GM19351 (cell line): Measurements from ENCODE around the gene SLC2A9.

Source experiments
- ATAC-seq: cut with Tn5 transposase; IDR thresholded peaks from one replicate; pipeline ENCODE4 v1.9.1; 2021; ENCODE audit warnings: mild to moderate bottlenecking, moderate library complexity; ENCODE audit not compliant: unreplicated experiment

Gene SLC2A9

GRCh38 chr4:9898596-9899305 lies 122.5 kb downstream of the SLC2A9 start:
- ATAC-seq: no peak

DNA sequence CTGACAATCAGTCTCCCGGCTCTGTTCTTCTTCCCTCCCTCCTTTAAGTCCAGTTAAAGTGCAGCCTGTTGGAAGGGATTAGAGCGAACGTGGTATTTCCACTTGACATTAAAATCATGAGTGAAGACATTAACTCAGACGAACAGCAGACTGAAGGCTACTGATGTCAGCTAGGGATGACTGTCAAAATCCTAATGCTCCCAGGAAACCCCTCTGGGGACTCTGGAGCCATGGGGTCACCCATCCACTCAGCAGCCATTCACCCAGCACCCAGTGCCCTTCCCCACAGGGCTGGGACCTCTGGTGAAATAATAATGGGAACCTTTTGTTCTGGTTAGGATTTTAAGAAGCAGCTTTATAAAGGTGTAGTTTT lies 126.0 kb downstream of the SLC2A9 start:
- ATAC-seq: no peak

DNA sequence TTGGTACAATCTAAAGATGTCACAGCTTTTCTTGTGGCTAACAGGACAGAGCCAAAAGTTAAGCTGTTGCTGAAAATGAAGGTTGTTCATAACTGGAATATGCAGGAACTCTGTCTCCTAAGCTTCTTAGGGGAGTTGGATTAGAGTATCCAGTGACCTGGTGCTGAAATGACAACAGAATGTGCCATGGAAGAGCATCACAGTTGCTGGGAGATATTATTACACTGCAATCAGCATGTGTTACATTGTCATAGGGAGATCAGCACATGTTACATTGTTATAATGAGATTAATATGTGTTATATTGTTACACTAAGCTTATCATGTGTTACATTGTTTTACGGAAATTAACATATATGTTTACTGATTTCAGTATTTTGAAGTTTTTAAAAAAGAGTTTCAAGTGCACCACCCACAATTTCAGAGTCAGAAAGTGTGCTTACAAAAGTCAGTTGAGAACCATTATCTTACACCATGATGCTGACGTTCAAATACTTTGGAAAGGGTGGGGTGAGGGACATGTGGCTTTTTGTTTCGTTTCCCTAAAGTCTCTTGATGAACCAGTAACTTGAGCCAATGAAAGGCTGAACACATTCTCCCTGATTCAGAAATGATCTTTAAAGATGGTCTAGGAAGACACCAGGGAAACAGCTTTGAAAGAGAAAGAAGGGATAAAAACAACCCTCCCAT lies 126.5 kb downstream of the SLC2A9 start:
- no peak for ATAC-seq

GRCh38 chr4:9893329-9894108 lies 127.8 kb downstream of the SLC2A9 start:
- ATAC-seq: no peak

DNA sequence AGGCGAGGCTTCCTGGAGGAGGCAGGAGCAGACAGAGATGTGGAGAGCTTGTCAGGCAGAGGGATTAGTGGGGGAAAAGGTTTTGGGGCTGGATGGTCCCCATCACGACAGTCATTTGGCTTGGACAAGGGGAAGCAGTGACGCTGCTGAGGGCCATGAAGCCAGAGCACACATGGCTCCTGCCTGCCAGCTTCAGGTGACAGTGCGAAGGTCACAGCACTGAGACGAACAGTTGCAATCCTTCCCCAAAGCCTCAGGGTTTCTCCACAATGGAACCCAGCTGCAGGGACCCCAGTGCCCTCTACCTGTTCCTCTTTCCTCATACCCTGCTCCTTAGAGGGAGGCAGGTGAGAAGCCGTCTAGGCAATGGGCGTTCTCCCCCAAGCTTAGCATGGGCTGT lies 129.6 kb downstream of the SLC2A9 start:
- ATAC-seq: no peak

DNA sequence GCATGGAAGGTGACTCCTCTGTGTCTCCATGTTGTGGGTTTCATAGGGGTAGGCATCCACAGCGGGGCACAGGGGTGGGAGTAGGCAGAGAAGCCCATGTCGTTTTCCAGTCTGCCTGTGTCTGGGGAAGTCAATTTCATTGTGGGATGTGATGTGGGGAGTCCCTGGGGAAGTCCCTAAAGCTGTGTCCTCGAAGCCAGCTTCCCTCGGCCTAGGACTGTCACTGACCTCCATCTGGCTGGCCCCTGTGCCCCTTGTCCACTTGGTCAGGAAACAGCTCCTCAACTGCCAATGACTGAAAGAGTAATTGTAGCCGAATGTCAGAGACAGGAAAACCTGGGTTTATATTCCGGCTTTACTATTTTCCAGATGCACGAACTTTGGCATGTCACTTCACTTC lies 130.2 kb downstream of the SLC2A9 start:
- ATAC-seq: no peak

- ATAC-seq: no peak
Observed at GRCh38 chr4:9889306-9889705, 132.0 kb downstream of the SLC2A9 start.

DNA sequence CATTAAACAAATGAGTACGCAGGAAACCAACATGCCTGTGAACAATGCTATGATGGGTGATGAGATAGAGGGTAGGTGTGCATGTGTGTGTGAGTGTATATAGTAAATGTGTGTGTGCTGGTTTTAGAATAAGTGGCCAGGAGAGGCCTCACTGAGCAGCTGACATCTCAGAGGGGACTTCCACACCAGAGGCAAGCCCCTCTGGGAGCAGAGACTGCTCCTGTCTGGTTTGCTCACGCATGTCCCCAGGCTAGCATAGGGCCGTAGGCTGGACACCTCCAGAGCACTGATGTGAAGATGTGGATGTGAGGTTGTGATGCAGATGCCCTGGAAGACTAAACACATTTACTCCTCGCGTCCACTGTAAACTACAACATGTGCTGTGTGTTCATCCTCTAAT lies 135.3 kb downstream of the SLC2A9 start:
- ATAC-seq: no peak

DNA sequence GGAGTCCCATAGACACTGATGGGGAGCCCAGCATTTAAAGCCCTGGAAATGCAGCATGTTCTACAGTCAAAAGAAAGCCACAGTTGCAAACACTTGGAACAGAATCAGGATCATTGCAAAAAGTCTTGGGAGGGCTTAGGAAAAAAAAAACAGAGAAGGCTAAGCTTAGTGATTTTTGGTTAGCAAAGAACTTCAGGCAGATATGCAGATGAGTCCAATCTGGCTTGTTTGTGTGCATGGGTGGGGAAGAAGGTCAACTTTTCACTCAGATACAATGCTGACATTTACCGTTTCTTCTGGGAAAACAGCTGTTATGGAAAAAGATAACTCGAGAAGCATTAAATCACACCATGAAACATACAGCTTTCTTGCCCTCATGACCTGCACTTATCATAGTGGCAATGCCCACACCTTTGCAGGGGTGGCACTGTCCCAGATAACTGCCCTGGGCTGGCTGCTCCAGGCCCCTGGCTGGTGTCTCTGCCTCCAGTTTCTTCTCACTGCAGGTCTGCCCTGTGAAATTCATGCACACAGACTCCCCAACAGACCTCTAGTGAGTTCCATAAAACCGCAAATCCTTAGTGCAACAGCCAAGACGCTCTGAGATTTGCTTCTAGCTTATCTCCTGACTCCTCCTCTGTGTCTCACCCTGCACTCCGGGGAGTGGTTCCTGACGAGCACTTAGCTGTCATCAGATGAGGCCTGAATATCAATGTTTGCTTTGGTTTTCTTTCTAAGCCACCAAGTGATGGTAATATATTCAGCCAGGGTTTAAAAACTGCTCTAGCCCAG lies 140.7 kb downstream of the SLC2A9 start:
- no peak for ATAC-seq

DNA sequence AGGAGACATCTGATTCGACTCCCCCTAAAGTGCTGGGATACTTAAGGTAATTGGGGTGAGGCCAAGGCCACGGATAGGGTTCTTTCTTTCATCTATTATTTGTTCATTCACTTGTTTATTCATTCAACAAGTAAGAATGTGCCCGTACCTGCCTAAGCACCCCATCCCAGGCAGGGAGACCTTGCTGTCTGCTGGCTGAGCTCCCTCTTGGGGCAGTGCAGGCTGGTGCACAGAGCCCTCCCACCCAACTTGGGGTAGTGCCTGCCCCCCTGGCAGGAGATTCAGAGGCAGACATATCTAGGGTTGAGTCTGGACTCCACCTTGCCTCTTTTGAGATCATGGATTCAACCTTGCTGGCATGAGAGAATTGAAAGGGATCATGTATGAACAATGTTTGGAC lies 144.2 kb downstream of the SLC2A9 start:
- ATAC-seq: no peak

DNA sequence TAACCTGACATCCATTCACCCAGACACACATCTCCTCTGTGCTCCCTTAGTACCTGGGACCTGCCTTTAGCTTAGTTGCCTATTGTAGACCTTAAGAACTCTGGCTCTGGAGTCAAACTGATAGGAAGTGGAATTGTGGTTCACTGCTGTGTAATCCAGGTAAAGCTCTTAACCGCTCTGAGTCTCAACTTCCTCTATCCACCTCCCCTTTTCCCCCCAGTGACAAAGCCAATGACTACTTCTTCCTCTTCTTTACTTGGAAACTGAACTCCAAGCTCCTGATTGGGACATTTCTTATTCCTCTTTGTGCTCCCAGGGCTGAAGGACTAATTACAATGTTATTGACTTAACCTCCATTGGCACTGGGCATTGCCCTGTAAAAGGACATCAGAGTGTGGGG lies 145.8 kb downstream of the SLC2A9 start:
- ATAC-seq: no peak

- ATAC-seq: no peak
Observed at GRCh38 chr4:9874385-9874784, 146.9 kb downstream of the SLC2A9 start.

- ATAC-seq: no peak
Observed at GRCh38 chr4:9870165-9870790, 151.0 kb downstream of the SLC2A9 start.

GRCh38 chr4:9867751-9868425 lies 153.4 kb downstream of the SLC2A9 start:
- ATAC-seq: no peak

DNA sequence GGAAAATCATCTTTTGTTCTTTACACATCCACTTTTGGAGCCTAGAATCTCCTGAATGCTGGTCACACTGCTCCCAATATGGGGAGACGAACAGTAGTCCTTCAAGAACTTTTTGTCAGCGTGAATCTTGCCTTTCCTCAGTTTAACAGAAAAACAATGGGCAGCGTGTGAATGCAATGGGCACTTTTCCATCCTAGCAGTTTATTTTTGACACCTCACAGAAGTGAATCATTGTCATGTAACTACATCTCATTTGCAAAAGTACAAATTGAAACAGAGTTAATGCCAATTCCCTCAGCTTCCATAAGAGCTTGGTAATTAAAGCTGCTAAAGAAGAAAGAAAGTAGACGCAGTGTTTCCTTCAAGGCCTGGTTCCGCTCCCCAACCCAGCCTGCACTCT lies 154.4 kb downstream of the SLC2A9 start:
- no peak for ATAC-seq

- no peak for ATAC-seq
Observed at GRCh38 chr4:9861561-9861960, 159.7 kb downstream of the SLC2A9 start.

GRCh38 chr4:9859810-9860209 lies 161.5 kb downstream of the SLC2A9 start:
- no peak for ATAC-seq

- no peak for ATAC-seq
Observed at GRCh38 chr4:9849538-9849920, 171.8 kb downstream of the SLC2A9 start.

- ATAC-seq: no peak
Observed at GRCh38 chr4:9847968-9848748, 173.1 kb downstream of the SLC2A9 start.
